Ascending aorta (tissue), 2 donors: ENCODE results near the gene SP6. TPM values are rescaled to one million over a fixed set of nuclear protein-coding genes. Genes with fewer than 3 reads are reported as not detected.

Experiments used
- DNase-seq, 2 donors: peaks; one replicate each; pipeline ENCODE4 v3.0.0-alpha.2; 2019; ENCODE audit warnings: low spot score in 2 of 2
- H3K27ac ChIP-seq, 2 donors: fragments of 200-600 bp; sonication (generic); one replicate each; pipeline ENCODE4 v1.5.1; 2016 to 2017; ENCODE audit warnings: mild to moderate bottlenecking in 1 of 2
- H3K27me3 ChIP-seq: fragments of 200-600 bp; sonication (generic); one replicate; pipeline ENCODE4 v1.5.1; 2017
- H3K36me3 ChIP-seq, 2 donors: fragments of 200-600 bp; sonication (generic); one replicate each; pipeline ENCODE4 v1.5.1; 2016
- H3K4me1 ChIP-seq, 2 donors: fragments of 200-600 bp; sonication (generic); one replicate each; pipeline ENCODE4 v1.5.1; 2016 to 2017; ENCODE audit warnings: mild to moderate bottlenecking in 1 of 2
- H3K4me3 ChIP-seq, 2 donors: fragments of 200-600 bp; sonication (generic); one replicate each; pipeline ENCODE4 v1.5.1; 2016 to 2017; ENCODE audit warnings: mild to moderate bottlenecking in 1 of 2
- H3K9me3 ChIP-seq, 2 donors: fragments of 200-600 bp; sonication (generic); one replicate each; pipeline ENCODE4 v1.5.1; 2016
- CTCF ChIP-seq, 3 experiments: fragments of 200-600 bp in 2 of 3; fragments of 450-650 bp in 1 of 3; sonication (generic) in 2 of 3; IDR thresholded peaks; one replicate each; pipeline ENCODE4 v1.5.1; 2016 to 2019; ENCODE audit warnings: antibody characterized with exemption in 3 of 3, mild to moderate bottlenecking in 1 of 3, moderate library complexity in 1 of 3
- intact Hi-C: fragments of 100-400 bp; cut with DNase I; formaldehyde crosslinking; loops from one replicate; pipeline ENCODE4 v1.15.1; 2023
- total RNA-seq: library from RNA; depleted of rRNA; stranded (reverse); fragments of >200 nt; gene quantifications from one replicate; pipeline ENCODE4 v1.1.0, GENCODE V29; 2016

Gene SP6
- 0.11 TPM for total RNA-seq

GRCh38 chr17:47850692-47851573, at the start of gene SP6:
TSS of gene SP6 (minus strand) at chr17:47851163. CDS start at chr17:47848429, 2,734 bp downstream.
- TF ChIP-seq CTCF (IDR thresholded peaks at IDR 0.05), result peak in 1 of 3 experiments; percentile 31
- Histone ChIP-seq H3K36me3 (no peaks in the 10 kb centered on the region), H3K4me3 (peak within 1 kb of the TSS; percentile 43 to 46), H3K27me3 (peaks cover 48% of the 10 kb centered on the region), H3K27ac (no peak within 1 kb of the TSS), H3K9me3 (no peaks in the 10 kb centered on the region), H3K4me1 (peaks cover 5 to 16% of the 10 kb centered on the region in 2 donors)
- no peak for DNase-seq
- intact Hi-C loops, result no loop called here

- Histone ChIP-seq H3K36me3 (no peaks in the 10 kb centered on the region), H3K4me1 (peaks cover 13 to 61% of the 10 kb centered on the region in 2 donors), H3K27me3 (no peaks in the 10 kb centered on the region), H3K4me3 (no peak overlapping the region), H3K27ac (peak overlapping the region; percentile 81 to 96), H3K9me3 (no peaks in the 10 kb centered on the region)
- TF ChIP-seq CTCF (IDR thresholded peaks at IDR 0.05), result no peak
- no peak for DNase-seq
- intact Hi-C loops, result loop anchor here (5.0 to 10.0 kb wide), 2 partner anchors 205 to 208 kb away; partner anchors contain the start of genes SNX11 and TBKBP1
Measured at GRCh38 chr17:47899643-47900042, 48.7 kb upstream of the SP6 start.

DNA sequence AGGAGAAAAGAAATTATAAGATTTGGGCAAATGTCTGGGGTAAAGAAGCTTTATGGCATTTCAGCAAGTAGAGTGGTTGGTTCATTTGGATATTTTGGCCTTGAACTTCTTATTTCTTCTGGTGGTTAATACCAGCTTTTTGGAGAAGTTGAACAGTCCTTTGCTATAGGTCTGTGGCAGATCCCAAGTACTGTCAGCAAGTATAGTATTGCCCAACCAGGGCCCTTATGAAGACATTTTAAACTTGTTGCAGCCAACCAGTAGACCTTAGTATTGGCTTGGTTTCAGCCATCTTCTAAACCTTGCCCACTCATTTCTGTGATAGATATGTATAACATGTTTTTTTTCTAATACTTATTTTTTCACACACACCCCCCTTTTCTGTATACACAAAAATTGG, 47.3 kb upstream of the SP6 start:
- Histone ChIP-seq H3K27ac (peak overlapping the region; percentile 96 to 100), H3K9me3 (no peaks in the 10 kb centered on the region), H3K27me3 (no peaks in the 10 kb centered on the region), H3K4me1 (peaks cover 8 to 52% of the 10 kb centered on the region in 2 donors), H3K4me3 (no peak overlapping the region), H3K36me3 (no peaks in the 10 kb centered on the region)
- no peak for DNase-seq
- no peak for TF ChIP-seq CTCF (IDR thresholded peaks at IDR 0.05)
- intact Hi-C loops, result loop anchor here (5.0 to 10.0 kb wide), 2 partner anchors 203 to 209 kb away; partner anchors contain the start of genes SNX11 and TBKBP1

- no peak for DNase-seq
- Histone ChIP-seq H3K36me3 (no peaks in the 10 kb centered on the region), H3K27ac (peak overlapping the region; percentile 96 to 100), H3K4me3 (peak overlapping the region in 1 of 2 donors; percentile 76), H3K9me3 (no peaks in the 10 kb centered on the region), H3K27me3 (no peaks in the 10 kb centered on the region), H3K4me1 (peaks cover 8 to 48% of the 10 kb centered on the region in 2 donors)
- no peak for TF ChIP-seq CTCF (IDR thresholded peaks at IDR 0.05)
- intact Hi-C loops, result loop anchor here (5.0 to 10.0 kb wide), 2 partner anchors 203 to 210 kb away; partner anchors contain the start of genes SNX11 and TBKBP1
Measured at GRCh38 chr17:47897561-47897960, 46.6 kb upstream of the SP6 start.

GRCh38 chr17:47896672-47897490, 45.9 kb upstream of the SP6 start:
- no peak for TF ChIP-seq CTCF (IDR thresholded peaks at IDR 0.05)
- peak overlapping the region; percentile 76 to 81 for H3K4me3 ChIP-seq
- intact Hi-C loops, result loop anchor here (1.0 to 10.0 kb wide), 4 partner anchors 44 to 210 kb away; partner anchors contain the start of genes PNPO, SNX11 and TBKBP1
- peaks cover 8 to 43% of the 10 kb centered on the region in 2 donors for H3K4me1 ChIP-seq
- no peaks in the 10 kb centered on the region for H3K9me3 ChIP-seq
- no peaks in the 10 kb centered on the region for H3K27me3 ChIP-seq
- DNase-seq, result peak in 1 of 2 donors; percentile 18
- H3K27ac ChIP-seq, result peak overlapping the region; percentile 96 to 100
- no peaks in the 10 kb centered on the region for H3K36me3 ChIP-seq
